ENCODE measurements around the gene TEX29.

TEX29 gene

DNA sequence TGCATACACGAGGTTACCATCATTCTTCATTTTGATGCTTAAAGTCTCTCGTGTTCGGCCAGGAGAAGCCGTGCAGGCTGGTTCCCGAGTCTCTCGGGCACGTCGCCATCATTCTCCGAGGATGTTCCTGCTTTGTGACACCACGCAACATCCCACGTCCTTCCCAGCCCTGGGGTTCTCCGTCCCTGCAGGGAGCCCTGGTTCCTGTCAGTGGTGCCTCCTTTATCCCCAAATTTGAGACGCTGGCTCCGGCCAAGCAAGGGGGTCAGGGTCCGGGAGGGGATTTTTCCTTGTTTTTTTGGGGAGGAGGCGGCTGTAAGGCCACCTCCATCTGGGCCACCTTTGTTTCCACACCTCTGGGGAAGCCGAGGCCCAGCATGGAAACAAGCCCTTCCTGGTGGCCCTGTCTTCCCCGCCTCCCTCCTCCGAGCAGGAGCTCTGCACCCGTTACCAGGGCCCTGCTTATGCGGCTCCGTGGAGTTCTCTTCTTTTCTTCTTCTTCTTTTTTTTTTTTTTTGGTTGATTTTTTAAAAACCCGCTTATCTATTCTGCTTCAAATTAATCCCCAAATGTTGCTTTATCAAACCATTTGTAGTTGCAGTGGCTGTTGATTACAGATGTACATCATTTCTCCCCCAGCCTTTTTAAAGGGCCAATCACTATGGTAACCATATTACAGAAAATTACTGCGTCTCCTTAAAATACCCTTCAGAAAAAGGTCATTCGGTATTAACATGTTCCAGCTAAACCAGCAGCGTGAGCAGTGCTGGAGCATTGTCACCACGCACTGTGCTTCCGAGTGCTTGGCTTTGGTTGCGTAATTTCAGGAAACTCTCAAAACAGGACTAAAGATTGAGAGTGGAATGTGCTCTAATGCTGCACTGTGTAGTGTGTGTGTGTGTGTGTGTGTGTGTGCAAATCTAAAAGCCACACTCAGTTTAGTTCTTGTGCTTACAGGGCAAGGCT is 50.4 kb downstream of the TEX29 start:
- no peak overlapping the region for H3K27ac Mint-ChIP-seq
- H3K27me3 Mint-ChIP-seq, result no peaks in the 10 kb centered on the region
- H3K36me3 Mint-ChIP-seq (ENCODE audit: low read depth), result no peaks in the 10 kb centered on the region
- no peaks in the 10 kb centered on the region for H3K4me1 Mint-ChIP-seq (ENCODE audit: low read depth)
- no peak overlapping the region for H3K4me3 Mint-ChIP-seq
- intact Hi-C loops (cut with micrococcal nuclease), result no loop called here
- H3K9me3 Mint-ChIP-seq, result no peaks in the 10 kb centered on the region

DNA sequence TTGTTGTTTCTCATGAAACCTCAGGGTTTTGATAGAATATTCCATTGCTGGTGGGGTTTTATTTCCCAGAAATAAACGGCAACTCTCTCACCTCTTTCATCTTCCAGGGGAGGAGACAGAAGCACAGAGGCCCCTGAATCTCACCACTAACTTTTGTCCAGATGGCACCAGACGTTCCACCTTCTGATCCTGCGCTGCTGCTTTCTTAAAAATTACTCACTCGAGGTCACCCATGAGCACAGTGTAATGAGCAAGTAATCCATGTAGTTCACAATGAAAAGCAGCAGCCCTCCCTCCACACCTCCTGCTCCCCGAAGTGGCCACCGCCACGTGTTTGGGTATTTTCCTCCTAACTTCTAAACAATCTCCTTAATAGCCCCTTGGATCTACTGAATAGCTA is 51.3 kb downstream of the TEX29 start:
- Mint-ChIP-seq H3K4me1 (ENCODE audit: low read depth) (no peaks in the 10 kb centered on the region), H3K4me3 (no peak overlapping the region), H3K9me3 (no peaks in the 10 kb centered on the region), H3K36me3 (ENCODE audit: low read depth) (no peaks in the 10 kb centered on the region), H3K27me3 (no peaks in the 10 kb centered on the region), H3K27ac (no peak overlapping the region)
- intact Hi-C loops (cut with micrococcal nuclease), result no loop called here

DNA sequence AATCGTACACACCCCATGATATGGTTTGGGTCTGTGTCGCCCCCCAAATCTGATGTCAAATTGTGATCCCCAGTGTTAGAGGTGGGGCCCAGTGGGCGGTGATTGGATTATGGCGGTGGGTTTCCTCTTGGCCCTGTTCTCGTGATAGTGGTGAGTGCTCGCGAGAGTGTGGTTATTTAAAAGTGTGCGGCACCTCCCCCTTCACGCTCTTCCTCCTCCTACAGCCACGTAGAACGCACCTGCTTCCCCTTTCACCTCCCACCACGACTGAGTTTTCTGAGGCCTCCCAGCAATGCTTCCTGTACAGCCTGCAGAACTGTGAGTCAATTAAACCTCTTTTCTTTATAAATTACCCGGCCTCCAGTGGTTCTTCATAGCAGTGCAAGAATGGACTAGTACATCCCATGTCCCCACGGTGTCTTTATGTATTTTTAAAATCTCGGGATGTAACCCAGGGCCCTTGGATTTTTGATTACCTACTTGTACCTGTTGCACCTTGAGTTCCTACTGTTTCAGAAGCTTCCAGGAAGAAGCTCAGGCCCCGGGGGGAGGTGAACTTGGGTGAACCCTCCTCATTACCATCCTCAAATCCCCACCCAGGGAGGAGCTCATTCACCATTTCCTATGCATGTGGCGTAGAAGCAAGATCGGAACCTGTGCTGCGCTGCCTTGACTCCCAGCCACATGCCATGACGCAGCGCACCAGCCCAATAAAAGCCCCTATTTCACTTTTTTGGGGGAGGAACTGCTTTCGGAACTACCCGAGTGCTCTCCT is 52.4 kb downstream of the TEX29 start:
- no peak overlapping the region for H3K27ac Mint-ChIP-seq
- no peaks in the 10 kb centered on the region for H3K9me3 Mint-ChIP-seq
- H3K4me3 Mint-ChIP-seq, result no peak overlapping the region

DNA sequence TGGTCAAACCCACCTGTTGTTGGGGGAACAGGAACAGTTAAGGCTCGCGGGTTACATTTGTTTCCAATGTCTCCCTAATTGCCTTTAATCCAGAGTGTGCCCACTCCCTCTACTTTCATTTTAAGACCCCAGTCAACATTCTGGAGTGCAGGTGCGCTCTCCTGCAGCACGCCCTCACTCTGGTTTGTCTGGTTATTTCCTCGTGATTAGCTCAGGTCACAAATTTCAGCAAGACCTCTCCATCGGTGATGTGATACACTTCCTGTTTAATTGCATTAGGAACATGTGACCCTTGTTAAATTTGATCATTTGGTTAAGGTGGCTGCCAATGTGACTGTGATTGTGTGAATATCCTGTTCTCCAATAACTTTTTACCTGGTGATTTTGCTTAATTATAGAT is 53.0 kb downstream of the TEX29 start:
- intact Hi-C loops (cut with micrococcal nuclease), result no loop called here
- Mint-ChIP-seq H3K27ac (no peak overlapping the region), H3K36me3 (ENCODE audit: low read depth) (no peaks in the 10 kb centered on the region), H3K4me3 (no peak overlapping the region), H3K4me1 (ENCODE audit: low read depth) (no peaks in the 10 kb centered on the region), H3K27me3 (no peaks in the 10 kb centered on the region), H3K9me3 (no peaks in the 10 kb centered on the region)

More for the DNA sequence above, 52.4 kb downstream of the TEX29 start:
- no peaks in the 10 kb centered on the region for H3K27me3 Mint-ChIP-seq
- H3K4me1 Mint-ChIP-seq (ENCODE audit: low read depth), result no peaks in the 10 kb centered on the region
- intact Hi-C loops (cut with micrococcal nuclease), result no loop called here
- H3K36me3 Mint-ChIP-seq (ENCODE audit: low read depth), result no peaks in the 10 kb centered on the region

DNA sequence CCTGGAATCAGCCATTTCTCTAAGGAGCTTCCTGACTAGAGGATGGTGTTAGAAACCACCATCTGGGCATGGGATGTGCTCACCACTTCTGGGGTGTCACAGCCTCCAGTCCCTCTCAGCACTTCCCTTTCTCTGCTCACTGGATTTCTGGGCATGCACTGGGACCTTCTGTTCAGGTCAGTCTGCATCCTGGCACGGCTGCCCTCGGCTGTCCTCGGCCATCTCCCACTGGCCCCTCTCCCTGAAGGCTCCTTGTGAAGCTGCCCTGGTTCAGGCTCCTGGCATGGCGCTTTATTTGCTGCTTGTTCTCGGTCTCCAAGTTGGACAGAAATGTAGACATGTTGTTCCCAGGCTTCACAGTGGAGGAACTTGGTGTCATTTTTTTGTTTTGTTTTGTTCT is 60.0 kb downstream of the TEX29 start:
- no peak overlapping the region for H3K4me3 Mint-ChIP-seq
- no peaks in the 10 kb centered on the region for H3K4me1 Mint-ChIP-seq (ENCODE audit: low read depth)
- peaks cover 9% of the 10 kb centered on the region for H3K9me3 Mint-ChIP-seq
- H3K36me3 Mint-ChIP-seq (ENCODE audit: low read depth), result no peaks in the 10 kb centered on the region
- H3K27me3 Mint-ChIP-seq, result peaks cover 4% of the 10 kb centered on the region
- intact Hi-C loops (cut with micrococcal nuclease), result no loop called here
- no peak overlapping the region for H3K27ac Mint-ChIP-seq

DNA sequence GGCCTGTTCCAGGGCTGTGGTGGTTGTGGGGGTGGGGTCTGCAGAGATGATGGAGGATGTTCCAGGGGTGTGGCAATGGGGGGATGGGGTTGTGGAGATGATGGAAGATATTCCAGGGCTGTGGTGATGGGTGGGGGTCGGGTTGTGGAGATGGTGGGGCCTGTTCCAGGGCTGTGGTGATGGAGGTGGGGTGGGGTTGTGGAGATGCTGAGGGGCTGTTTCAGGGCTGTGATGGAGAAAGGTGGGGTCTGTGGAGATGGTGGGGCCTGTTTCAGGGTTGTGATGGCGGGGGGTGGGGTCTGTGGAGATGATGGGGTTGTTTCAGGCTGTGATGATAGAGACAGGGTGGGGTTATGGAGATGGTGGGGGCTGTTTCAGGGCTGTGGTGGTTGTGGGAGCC is 62.0 kb downstream of the TEX29 start:
- Mint-ChIP-seq H3K36me3 (ENCODE audit: low read depth) (no peaks in the 10 kb centered on the region), H3K27ac (no peak overlapping the region), H3K27me3 (peaks cover 4% of the 10 kb centered on the region), H3K4me3 (no peak overlapping the region), H3K9me3 (peaks cover 9% of the 10 kb centered on the region), H3K4me1 (ENCODE audit: low read depth) (no peaks in the 10 kb centered on the region)
- intact Hi-C loops (cut with micrococcal nuclease), result no loop called here

DNA sequence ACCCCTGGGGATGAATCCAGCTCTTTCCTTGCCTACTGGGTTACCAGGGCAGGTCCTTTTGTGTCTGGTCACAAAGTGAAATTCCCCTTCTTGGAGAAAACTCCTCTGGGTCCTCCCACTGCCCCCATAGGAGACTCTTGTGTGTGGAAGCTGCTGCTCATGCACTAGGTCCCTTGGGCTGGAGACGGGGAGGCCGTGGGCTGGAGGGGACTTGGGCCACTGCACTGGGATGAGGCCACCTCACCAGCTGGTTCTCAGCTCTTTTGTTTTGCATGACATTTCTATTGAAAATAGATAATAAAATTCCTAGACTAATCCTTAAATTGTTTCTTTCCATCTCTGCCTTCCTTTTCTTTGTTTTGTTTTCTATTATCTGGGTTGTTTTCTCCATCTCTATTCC is 62.4 kb downstream of the TEX29 start:
- Mint-ChIP-seq H3K27ac (no peak overlapping the region), H3K4me1 (ENCODE audit: low read depth) (no peaks in the 10 kb centered on the region), H3K36me3 (ENCODE audit: low read depth) (no peaks in the 10 kb centered on the region), H3K4me3 (no peak overlapping the region), H3K9me3 (peaks cover 9% of the 10 kb centered on the region), H3K27me3 (peaks cover 4% of the 10 kb centered on the region)
- intact Hi-C loops (cut with micrococcal nuclease), result no loop called here

DNA sequence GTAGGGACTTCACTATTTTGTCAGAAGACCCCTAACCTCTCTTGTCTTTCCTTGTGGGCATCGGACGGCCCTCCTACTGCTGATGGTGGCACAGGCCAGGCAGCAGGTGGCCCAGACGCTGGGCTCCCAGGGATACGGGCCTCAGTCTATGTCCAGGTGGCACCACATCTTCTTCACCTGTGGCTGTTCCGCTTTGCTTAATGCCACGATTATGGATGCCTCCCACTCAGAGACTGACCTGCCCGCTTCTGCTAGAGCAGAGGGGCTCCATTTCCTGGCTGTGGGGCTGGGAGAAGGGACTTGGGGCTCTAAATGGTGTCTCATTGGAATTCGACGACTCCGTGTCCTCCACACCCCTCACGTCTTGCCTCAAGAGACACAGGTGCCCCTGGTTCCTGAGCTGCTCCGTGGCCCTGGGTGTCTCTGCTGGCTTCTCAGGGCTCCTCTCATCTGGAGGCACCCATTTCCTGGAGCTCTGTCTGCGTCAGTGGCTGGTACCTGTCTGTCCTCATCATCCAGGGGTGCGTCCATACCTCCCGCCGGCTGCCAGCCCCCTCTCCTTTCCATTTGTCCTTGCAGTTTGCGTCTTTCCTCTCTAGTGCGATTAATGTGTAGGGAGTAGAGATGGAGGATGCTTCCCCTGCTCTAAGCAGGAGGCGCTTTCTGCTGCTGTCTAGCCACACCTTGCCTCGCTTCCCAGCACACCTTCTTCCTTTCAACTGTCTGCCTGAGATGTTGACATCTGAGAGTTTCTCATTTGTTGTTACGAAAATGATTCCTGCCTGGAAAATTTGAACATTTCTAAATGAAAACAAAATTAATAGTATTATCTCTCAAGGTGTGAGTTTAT is 63.4 kb downstream of the TEX29 start:
- no peak overlapping the region for H3K27ac Mint-ChIP-seq
- H3K9me3 Mint-ChIP-seq, result peaks cover 9% of the 10 kb centered on the region
- H3K4me1 Mint-ChIP-seq (ENCODE audit: low read depth), result no peaks in the 10 kb centered on the region
- H3K27me3 Mint-ChIP-seq, result peaks cover 4% of the 10 kb centered on the region
- intact Hi-C loops (cut with micrococcal nuclease), result no loop called here
- no peak overlapping the region for H3K4me3 Mint-ChIP-seq
- H3K36me3 Mint-ChIP-seq (ENCODE audit: low read depth), result no peaks in the 10 kb centered on the region

DNA sequence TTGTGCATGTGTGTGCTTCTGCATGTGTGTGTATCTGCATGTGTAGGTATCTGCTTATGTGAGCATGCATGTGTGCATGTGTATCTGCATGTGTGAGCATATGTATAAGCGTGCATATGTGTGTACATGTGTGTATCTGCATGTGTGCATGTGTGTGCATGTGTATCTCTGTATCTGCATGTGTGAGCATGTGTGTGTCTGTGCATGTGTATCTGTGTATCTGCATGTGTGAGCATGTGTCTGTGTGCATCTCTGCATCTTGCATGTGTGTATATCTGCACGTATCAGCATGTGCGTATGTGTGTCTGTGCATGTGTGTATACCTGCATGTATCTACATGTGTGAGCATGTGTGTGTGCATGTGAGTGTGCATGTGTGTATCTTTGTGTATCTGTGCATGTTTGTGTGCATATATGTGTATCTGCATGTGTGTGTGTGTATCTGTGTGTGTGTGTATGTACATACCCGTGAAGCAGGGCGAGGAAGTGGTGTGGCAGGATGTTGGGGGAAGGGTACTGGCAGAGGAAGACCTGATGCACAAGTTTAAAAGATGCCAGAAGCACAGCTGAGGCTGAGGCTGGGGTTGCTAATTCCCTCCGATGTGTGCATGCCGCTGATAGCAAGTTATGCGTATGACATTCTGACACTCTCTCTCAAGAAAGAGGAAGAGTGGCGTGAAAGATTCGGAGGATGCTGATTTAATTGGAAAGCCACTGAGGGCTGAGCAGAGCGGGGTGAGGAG is 64.2 kb downstream of the TEX29 start:
- H3K4me1 Mint-ChIP-seq (ENCODE audit: low read depth), result no peaks in the 10 kb centered on the region
- H3K4me3 Mint-ChIP-seq, result no peak overlapping the region
- peaks cover 9% of the 10 kb centered on the region for H3K9me3 Mint-ChIP-seq
- H3K27ac Mint-ChIP-seq, result no peak overlapping the region
- no peaks in the 10 kb centered on the region for H3K36me3 Mint-ChIP-seq (ENCODE audit: low read depth)
- peaks cover 4% of the 10 kb centered on the region for H3K27me3 Mint-ChIP-seq
- intact Hi-C loops (cut with micrococcal nuclease), result no loop called here

DNA sequence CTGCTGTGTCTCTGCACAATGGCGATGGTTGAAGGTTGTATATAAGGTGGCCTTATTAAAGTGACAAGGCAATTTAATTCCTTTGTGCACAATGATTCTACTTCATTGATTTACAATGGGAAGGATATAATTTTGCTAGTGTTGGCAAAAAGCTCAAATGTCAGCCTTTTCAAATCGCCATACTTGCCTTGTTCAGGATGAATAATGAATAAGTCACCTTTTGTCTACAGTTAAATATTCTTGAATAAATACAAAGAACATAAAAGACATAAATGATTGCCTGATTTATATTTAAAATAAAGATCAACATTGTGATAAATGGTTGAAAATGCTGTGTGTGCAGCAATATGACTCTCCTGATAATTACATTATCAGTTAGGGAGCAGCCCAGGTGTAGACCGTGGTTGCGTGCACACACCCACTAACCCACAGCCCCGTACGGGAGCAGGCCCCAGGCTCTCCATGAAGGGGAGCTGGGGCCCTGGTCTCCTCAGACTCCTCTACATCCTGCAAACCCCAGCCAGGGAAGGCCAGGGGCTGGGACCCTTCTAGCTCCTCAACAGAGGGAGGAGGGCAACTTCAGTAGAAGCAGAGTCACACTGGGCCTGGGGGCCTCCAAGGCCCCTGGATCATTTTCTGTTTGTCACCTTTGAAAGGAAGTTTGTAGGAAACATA is 64.9 kb downstream of the TEX29 start:
- peaks cover 4% of the 10 kb centered on the region for H3K9me3 Mint-ChIP-seq
- intact Hi-C loops (cut with micrococcal nuclease), result no loop called here
- H3K27ac Mint-ChIP-seq, result no peak overlapping the region

DNA sequence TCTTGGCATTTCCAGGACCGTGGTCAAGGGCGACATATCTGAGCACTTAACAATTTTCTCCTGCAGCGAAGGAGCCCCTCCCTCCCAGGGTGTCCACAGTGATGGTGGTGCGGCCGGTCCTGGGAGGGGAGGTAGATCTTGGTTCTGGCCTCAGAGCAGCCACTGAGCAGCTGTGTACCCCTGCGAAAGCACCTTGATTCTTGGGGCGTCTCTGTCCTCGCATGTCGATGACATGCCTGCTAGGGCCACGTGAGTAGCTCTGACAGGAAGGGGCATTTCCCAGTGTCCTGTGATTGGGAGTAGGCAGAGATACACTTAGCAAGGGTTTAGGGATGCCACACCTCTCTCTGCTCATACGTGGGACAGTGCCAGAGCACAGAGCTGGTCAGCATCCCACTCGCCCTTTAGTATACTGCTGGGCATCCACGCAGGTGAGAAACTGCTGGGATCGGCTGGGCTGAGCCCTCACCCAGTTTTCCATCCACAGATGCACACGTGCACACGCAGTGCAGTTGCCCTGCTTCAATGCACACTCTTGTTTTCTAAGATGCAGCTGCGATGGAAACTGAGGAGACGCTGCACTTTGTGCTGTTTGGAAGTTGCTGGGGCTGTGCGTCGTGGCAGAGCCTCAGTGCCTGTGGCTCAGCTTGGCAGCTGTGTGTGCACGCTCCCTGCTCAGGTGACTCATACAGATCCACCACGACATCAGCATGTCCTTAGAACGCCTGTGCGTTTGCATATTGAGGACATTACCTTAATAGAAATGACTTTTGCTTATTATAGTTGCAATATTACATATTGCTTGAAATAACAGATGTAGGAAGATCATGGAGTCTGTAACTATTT is 66.8 kb downstream of the TEX29 start:
- no peaks in the 10 kb centered on the region for H3K9me3 Mint-ChIP-seq
- no peaks in the 10 kb centered on the region for H3K4me1 Mint-ChIP-seq (ENCODE audit: low read depth)
- H3K36me3 Mint-ChIP-seq (ENCODE audit: low read depth), result no peaks in the 10 kb centered on the region
- peaks cover 4% of the 10 kb centered on the region for H3K27me3 Mint-ChIP-seq
- H3K27ac Mint-ChIP-seq, result no peak overlapping the region
- no peak overlapping the region for H3K4me3 Mint-ChIP-seq
- intact Hi-C loops (cut with micrococcal nuclease), result no loop called here

More for the DNA sequence above, 64.9 kb downstream of the TEX29 start:
- Mint-ChIP-seq H3K4me3 (no peak overlapping the region), H3K4me1 (ENCODE audit: low read depth) (no peaks in the 10 kb centered on the region), H3K36me3 (ENCODE audit: low read depth) (no peaks in the 10 kb centered on the region), H3K27me3 (peaks cover 4% of the 10 kb centered on the region)

DNA sequence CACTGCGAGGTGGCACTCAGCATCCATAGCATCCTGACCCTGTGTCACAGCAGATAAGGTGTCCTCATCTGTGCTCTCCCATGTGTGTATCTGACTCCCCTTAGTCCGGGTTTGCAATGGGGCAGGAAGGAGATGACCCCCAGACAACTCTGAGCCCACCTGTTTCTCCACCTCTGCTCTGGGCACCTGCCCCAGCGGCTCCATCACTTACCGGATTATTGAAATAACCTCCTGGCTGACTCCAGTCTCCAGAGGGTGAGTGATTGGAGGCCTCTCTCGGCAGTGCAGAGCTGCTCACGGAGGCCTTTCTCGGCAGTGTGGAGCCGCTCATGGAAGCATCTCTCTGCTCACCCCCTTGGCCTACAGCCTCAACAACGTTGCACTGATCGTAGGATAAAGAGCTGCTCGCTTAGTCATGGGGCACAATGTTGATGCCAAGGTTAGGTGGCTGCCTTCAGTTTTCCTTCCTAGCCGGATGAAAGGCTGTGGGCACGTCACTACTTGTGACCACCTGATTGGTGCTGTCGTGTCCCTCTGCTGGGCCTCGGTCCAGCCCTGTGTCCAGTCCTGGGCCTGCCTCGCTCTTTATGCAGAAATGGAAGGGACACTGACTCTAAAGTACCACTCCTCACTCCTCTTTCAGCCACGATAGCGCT is 67.6 kb downstream of the TEX29 start:
- Mint-ChIP-seq H3K27me3 (peaks cover 4% of the 10 kb centered on the region), H3K36me3 (ENCODE audit: low read depth) (no peaks in the 10 kb centered on the region), H3K4me3 (no peak overlapping the region), H3K27ac (no peak overlapping the region), H3K4me1 (ENCODE audit: low read depth) (no peaks in the 10 kb centered on the region), H3K9me3 (no peaks in the 10 kb centered on the region)
- intact Hi-C loops (cut with micrococcal nuclease), result no loop called here

Data from dendritic cell treated with granulocyte-macrophage colony-stimulating factor and Interleukin-4, amounts not matched to agents 40 ng/mL and 50 ng/mL, for 4 days (primary cell).